ENCODE data around the gene PVALEF.

PVALEF gene

GRCh38 chr17:81181811-81182185, 16.5 kb downstream of the PVALEF start:
- no peak overlapping the region for H3K27ac ChIP-seq
- TF ChIP-seq, protein P1, sequence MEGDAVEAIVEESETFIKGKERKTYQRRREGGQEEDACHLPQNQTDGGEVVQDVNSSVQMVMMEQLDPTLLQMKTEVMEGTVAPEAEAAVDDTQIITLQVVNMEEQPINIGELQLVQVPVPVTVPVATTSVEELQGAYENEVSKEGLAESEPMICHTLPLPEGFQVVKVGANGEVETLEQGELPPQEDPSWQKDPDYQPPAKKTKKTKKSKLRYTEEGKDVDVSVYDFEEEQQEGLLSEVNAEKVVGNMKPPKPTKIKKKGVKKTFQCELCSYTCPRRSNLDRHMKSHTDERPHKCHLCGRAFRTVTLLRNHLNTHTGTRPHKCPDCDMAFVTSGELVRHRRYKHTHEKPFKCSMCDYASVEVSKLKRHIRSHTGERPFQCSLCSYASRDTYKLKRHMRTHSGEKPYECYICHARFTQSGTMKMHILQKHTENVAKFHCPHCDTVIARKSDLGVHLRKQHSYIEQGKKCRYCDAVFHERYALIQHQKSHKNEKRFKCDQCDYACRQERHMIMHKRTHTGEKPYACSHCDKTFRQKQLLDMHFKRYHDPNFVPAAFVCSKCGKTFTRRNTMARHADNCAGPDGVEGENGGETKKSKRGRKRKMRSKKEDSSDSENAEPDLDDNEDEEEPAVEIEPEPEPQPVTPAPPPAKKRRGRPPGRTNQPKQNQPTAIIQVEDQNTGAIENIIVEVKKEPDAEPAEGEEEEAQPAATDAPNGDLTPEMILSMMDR (IDR thresholded peaks at IDR 0.05): no peak
- TF ChIP-seq ZFX (IDR thresholded peaks at IDR 0.05; ENCODE audit: borderline replicate concordance): no peak

GRCh38 chr17:81182596-81182995, 17.3 kb downstream of the PVALEF start:
- TF ChIP-seq, protein P1 (IDR thresholded peaks at IDR 0.05): no peak
- TF ChIP-seq ZFX (IDR thresholded peaks at IDR 0.05; ENCODE audit: borderline replicate concordance): no peak
- H3K27ac ChIP-seq: no peak overlapping the region

- TF ChIP-seq, protein P1 (IDR thresholded peaks at IDR 0.05): no peak
- no peak for TF ChIP-seq ZFX (IDR thresholded peaks at IDR 0.05; ENCODE audit: borderline replicate concordance)
- no peak overlapping the region for H3K27ac ChIP-seq
Measured at GRCh38 chr17:81183316-81183715, 18.0 kb downstream of the PVALEF start.

DNA sequence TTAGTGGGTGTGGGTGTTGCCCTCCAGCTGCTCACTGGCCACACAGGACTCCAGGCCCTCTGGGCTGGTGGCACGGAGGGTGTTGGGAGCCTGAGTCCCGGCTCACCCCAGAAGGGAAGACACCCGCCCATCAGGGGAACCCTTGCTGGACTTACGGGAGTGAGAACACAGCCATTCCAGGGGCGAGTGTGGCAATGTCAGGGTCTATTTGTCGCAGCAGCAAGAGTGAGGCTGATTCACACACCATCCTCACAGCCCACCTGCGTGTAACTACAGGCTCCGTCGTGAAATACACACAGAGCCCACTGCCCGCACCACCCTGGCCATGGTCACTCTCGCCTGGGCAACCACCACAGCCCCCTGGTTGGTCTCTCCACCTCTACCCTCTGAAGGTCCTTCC, 18.5 kb downstream of the PVALEF start:
- no peak overlapping the region for H3K27ac ChIP-seq
- no peak for TF ChIP-seq ZFX (IDR thresholded peaks at IDR 0.05; ENCODE audit: borderline replicate concordance)
- TF ChIP-seq, protein P1 (IDR thresholded peaks at IDR 0.05): no peak

DNA sequence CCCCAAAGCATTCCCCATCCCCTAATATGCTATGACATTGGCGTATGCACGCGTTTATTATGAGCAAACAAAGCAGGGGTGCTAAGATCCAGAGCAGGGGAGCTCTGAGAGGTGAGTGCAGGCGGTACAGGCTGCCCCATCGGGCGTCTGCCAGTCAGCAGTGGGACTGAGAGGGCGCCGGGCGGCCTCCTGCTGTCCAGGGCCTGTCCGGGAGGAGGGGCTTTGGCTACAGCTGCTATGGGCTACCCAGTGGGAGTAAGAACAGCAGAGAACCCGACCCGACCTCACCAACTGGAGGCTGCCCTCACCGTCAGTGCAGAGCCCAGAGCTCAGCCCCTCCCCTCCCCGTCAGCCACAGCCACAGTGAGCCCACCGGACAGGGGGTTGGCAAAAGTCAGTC, 19.2 kb downstream of the PVALEF start:
- TF ChIP-seq ZFX (IDR thresholded peaks at IDR 0.05; ENCODE audit: borderline replicate concordance): no peak
- TF ChIP-seq, protein P1 (IDR thresholded peaks at IDR 0.05): no peak
- no peak overlapping the region for H3K27ac ChIP-seq

- TF ChIP-seq ZFX (IDR thresholded peaks at IDR 0.05; ENCODE audit: borderline replicate concordance): no peak
- TF ChIP-seq, protein P1 (IDR thresholded peaks at IDR 0.05): no peak
Measured at GRCh38 chr17:81186203-81186602, 20.9 kb downstream of the PVALEF start.

GRCh38 chr17:81187120-81187519, 21.8 kb downstream of the PVALEF start:
- no peak overlapping the region for H3K27ac ChIP-seq
- no peak for TF ChIP-seq ZFX (IDR thresholded peaks at IDR 0.05; ENCODE audit: borderline replicate concordance)
- TF ChIP-seq, protein P1 (IDR thresholded peaks at IDR 0.05): no peak

More at GRCh38 chr17:81186203-81186602, 20.9 kb downstream of the PVALEF start:
- H3K27ac ChIP-seq: no peak overlapping the region
